G401 (cell line): ENCODE results near the gene EHMT1. TPM values are rescaled to one million over a fixed set of nuclear protein-coding genes. Genes with fewer than 3 reads are reported as not detected.

ENCODE experiments used
- DNase-seq: peaks from one replicate; pipeline ENCODE4 v3.0.0-alpha.2; 2015; ENCODE audit warnings: low spot score
- in situ Hi-C: cut with HindIII; loops from 2 replicates; pipeline ENCODE4 v1.10.0; 2016; ENCODE audit warnings: low sequenced_read_pairs, mixed read lengths
- total RNA-seq: library from RNA; depleted of rRNA; stranded (reverse); fragments of >200 nt; shearing (Covaris generic); gene quantifications from 2 replicates; pipeline ENCODE4 v1.2.3, GENCODE V29; 2014

The EHMT1 gene
- total RNA-seq, 1 experiment from 2014 or later = 97.4 TPM

- in situ Hi-C loops = no loop called here
- no peak for DNase-seq
These were observed 125.9 kb downstream of the EHMT1 start for GRCh38 chr9:137744632-137745183.

- no peak for DNase-seq
- in situ Hi-C loops = no loop called here
These were observed 126.8 kb downstream of the EHMT1 start for GRCh38 chr9:137745541-137745991.

GRCh38 chr9:137748311-137748710 is 129.5 kb downstream of the EHMT1 start:
- in situ Hi-C loops = no loop called here

GRCh38 chr9:137748741-137749140 is 129.9 kb downstream of the EHMT1 start:
- in situ Hi-C loops = no loop called here
- no peak for DNase-seq

More at GRCh38 chr9:137748311-137748710, 129.5 kb downstream of the EHMT1 start:
- DNase-seq = no peak

GRCh38 chr9:137749511-137749910 is 130.7 kb downstream of the EHMT1 start:
- no peak for DNase-seq
- in situ Hi-C loops = no loop called here

- DNase-seq = no peak
- in situ Hi-C loops = no loop called here
These were observed 131.2 kb downstream of the EHMT1 start for GRCh38 chr9:137750007-137750406.

- in situ Hi-C loops = no loop called here
- DNase-seq = no peak
These were observed 131.8 kb downstream of the EHMT1 start for GRCh38 chr9:137750566-137750965.

- DNase-seq = no peak
- in situ Hi-C loops = no loop called here
These were observed 132.8 kb downstream of the EHMT1 start for GRCh38 chr9:137751616-137752015.

- in situ Hi-C loops = no loop called here
- DNase-seq = no peak
These were observed 133.6 kb downstream of the EHMT1 start for GRCh38 chr9:137752426-137752825.

- in situ Hi-C loops = no loop called here
- DNase-seq = no peak
These were observed 134.5 kb downstream of the EHMT1 start for GRCh38 chr9:137753192-137753765.

- DNase-seq = no peak
- in situ Hi-C loops = no loop called here
These were observed 136.6 kb downstream of the EHMT1 start for GRCh38 chr9:137755261-137755927.

GRCh38 chr9:137756045-137756744 is 137.4 kb downstream of the EHMT1 start:
- no peak for DNase-seq
- in situ Hi-C loops = no loop called here

- in situ Hi-C loops = no loop called here
- peak; percentile 23 for DNase-seq
These were observed 138.3 kb downstream of the EHMT1 start for GRCh38 chr9:137757139-137757538.

GRCh38 chr9:137757613-137758029 is 138.8 kb downstream of the EHMT1 start:
- DNase-seq = no peak
- in situ Hi-C loops = no loop called here

- no peak for DNase-seq
- in situ Hi-C loops = no loop called here
These were observed 139.3 kb downstream of the EHMT1 start for GRCh38 chr9:137758067-137758466.

- no peak for DNase-seq
- in situ Hi-C loops = no loop called here
These were observed 140.3 kb downstream of the EHMT1 start for GRCh38 chr9:137759117-137759516.

GRCh38 chr9:137759649-137760321 is 141.0 kb downstream of the EHMT1 start:
- no peak for DNase-seq
- in situ Hi-C loops = no loop called here

- in situ Hi-C loops = no loop called here
- DNase-seq = no peak
These were observed 141.6 kb downstream of the EHMT1 start for GRCh38 chr9:137760426-137760825.

GRCh38 chr9:137761032-137761431 is 142.2 kb downstream of the EHMT1 start:
- in situ Hi-C loops = no loop called here
- no peak for DNase-seq

GRCh38 chr9:137761793-137762192 is 143.0 kb downstream of the EHMT1 start:
- DNase-seq = no peak
- in situ Hi-C loops = no loop called here
